Inflammatory macrophage treated with lipopolysaccharide for 1 hour (primary cell): ENCODE measurements around the gene ATL2.
"Not testable (repeated sequence)": the region's sequence is repeated elsewhere in the genome, so short reads cannot be mapped to it uniquely, and the experiment has no call there.

Experiments
- DNase-seq, 2 donors: peaks; one replicate each; pipeline ENCODE4 v3.0.0-alpha.2; 2020 to 2022

Gene ATL2

GRCh38 chr2:38377050-38377828 is at the start of gene ATL2:
Gene ATL2, minus strand, starts transcription at chr2:38377273. Its CDS starts 13 bp downstream, at chr2:38377260.
- peak; percentile 86 to 94 for DNase-seq

- DNase-seq, result no peak
Observed at GRCh38 chr2:38423763-38424162, 46.7 kb upstream of the ATL2 start.

- DNase-seq, result no peak
Observed at GRCh38 chr2:38421274-38422056, 44.4 kb upstream of the ATL2 start.

GRCh38 chr2:38419499-38419898 is 42.4 kb upstream of the ATL2 start:
- no peak for DNase-seq

- no peak for DNase-seq
Observed at GRCh38 chr2:38418735-38419134, 41.7 kb upstream of the ATL2 start.

- DNase-seq, result no peak
Observed at GRCh38 chr2:38417745-38418689, 40.9 kb upstream of the ATL2 start.

GRCh38 chr2:38416296-38417036 is 39.4 kb upstream of the ATL2 start:
- no peak for DNase-seq

GRCh38 chr2:38415728-38416291 is 38.7 kb upstream of the ATL2 start:
- no peak for DNase-seq

- DNase-seq, result no peak
Observed at GRCh38 chr2:38415023-38415422, 38.0 kb upstream of the ATL2 start.

GRCh38 chr2:38412235-38412871 is 35.3 kb upstream of the ATL2 start:
- not testable (repeated sequence) for DNase-seq

- DNase-seq, result no peak
Observed at GRCh38 chr2:38409156-38410102, 32.4 kb upstream of the ATL2 start.

- DNase-seq, result no peak
Observed at GRCh38 chr2:38407111-38407682, 30.1 kb upstream of the ATL2 start.

- DNase-seq, result no peak
Observed at GRCh38 chr2:38406597-38407110, 29.6 kb upstream of the ATL2 start.

GRCh38 chr2:38405917-38406596 is 29.0 kb upstream of the ATL2 start:
- DNase-seq, result no peak

GRCh38 chr2:38400513-38400912 is 23.4 kb upstream of the ATL2 start:
- DNase-seq, result no peak

GRCh38 chr2:38398739-38399138 is 21.7 kb upstream of the ATL2 start:
- DNase-seq, result no peak

- DNase-seq, result no peak
Observed at GRCh38 chr2:38394903-38395341, 17.8 kb upstream of the ATL2 start.

GRCh38 chr2:38394041-38394440 is 17.0 kb upstream of the ATL2 start:
- DNase-seq, result no peak

GRCh38 chr2:38390947-38391346 is 13.9 kb upstream of the ATL2 start:
- DNase-seq, result no peak
